Measurements from ENCODE around the gene NLGN2.

NLGN2 gene

DNA sequence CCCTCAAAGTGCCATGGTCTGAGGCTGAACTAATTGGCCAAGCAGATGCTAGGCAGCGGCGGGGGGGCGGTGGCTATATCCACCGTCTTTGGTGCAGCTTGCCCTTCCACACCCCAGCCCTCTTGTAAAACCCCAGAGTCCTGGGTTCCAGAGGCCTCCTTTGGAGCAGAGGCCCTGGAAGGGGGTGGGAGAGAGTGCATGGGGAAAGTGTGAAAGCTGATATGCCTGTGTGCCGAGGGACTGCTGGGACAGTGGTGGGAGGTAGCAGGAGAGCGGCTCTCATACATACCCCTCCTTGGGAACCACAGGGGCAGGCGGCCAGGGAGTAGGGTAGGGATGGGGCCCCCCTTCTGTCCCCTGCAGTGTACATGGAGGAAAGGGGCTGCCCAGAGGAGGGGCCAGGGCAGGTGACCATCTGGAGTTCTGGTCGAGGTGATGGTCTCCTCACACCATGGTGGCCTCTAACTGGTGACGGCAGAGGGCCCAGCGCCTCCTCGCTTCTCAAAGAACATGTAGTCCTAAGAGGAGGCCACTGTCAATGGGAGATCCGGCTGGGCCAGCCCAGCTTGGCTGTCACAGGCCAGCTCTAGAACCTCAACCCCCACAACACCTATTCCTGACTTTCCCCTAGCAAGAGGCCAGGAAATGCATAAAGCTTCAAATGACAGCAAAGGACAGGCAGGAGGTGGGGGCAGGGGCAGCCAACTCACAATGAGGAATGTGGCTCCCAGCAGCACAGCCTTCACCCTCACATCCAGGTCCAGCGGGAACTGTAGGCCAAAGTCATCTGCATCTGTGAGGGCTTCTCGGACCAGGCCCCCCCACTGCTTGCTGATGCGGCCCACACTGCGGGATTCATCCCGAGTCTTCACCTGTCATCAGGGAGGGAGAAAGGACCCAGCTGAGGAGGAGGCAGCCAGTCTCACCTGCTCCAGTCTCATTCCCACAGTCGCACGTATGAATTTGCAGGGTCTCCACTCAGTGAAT is 17.4 kb upstream of the NLGN2 start:
- FAIRE-seq = no peak
- DNase-seq (ENCODE audit: extremely low spot score, insufficient read length, low read depth) = no peak

DNA sequence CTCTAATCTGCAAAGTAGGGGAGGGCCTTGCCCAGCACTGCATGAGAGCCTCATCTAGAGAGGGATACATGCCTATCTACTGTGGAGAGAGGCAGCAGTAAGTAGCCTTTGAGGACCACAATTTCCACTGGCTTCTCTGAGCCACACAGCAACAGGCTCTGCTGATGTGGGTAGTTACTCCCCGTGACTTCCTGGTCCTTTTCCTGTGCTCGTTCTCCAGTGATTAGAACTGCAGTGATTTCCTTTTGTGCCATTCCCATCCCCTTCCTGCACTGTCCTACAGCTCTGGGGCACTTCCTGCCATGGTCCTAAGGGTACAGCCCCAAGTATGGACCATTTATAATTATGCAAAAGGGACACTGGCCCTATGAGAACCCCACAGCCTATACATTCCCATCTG is 16.3 kb upstream of the NLGN2 start:
- no peak for FAIRE-seq

DNA sequence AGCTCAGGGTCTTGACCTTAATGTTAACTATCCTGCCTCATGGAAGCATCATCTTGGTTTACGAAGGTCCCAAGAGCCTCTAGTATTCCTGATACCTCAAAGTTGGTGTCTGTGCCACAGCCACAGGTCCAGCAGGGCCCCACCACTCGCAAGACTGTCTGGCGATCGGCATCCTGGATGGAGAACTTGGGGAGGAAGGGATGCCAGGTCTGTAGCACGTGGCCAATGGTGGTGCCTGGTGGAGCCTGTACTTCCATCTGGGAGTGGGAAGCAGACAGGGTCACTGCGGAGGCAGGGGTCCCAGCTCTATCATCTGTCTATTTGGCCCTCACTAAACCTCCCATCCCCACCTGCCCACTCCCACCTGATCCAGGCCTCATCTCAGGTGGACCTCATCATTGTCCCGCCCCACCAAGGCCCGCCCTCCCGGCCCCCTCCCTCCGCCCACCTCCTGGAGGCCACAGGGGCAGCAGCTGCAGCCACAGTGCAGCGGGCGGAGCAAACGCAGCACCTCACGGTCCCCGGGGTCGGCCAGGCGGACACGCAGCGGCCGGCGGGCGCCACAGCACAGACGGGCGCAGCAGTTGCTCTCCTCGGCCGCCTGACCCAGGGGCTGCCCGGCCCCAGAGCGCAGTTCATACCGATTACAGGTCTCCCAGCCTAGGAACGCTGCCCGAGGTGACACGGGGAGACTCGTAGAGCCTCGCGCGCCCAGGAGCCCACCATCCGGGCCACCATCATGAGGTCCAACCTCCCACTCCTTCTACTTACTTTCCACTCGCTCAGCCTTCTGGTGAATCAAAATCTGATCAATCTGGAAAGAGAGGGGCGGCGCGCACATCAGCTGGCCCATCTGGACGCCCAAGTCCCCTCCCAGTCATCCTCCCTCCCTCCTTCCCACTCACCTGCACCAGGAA is 14.7 kb upstream of the NLGN2 start:
- no peak for DNase-seq (ENCODE audit: extremely low spot score, insufficient read length, low read depth)
- no peak for FAIRE-seq

More for the DNA sequence above, 16.3 kb upstream of the NLGN2 start:
- no peak for DNase-seq (ENCODE audit: extremely low spot score, insufficient read length, low read depth)

DNA sequence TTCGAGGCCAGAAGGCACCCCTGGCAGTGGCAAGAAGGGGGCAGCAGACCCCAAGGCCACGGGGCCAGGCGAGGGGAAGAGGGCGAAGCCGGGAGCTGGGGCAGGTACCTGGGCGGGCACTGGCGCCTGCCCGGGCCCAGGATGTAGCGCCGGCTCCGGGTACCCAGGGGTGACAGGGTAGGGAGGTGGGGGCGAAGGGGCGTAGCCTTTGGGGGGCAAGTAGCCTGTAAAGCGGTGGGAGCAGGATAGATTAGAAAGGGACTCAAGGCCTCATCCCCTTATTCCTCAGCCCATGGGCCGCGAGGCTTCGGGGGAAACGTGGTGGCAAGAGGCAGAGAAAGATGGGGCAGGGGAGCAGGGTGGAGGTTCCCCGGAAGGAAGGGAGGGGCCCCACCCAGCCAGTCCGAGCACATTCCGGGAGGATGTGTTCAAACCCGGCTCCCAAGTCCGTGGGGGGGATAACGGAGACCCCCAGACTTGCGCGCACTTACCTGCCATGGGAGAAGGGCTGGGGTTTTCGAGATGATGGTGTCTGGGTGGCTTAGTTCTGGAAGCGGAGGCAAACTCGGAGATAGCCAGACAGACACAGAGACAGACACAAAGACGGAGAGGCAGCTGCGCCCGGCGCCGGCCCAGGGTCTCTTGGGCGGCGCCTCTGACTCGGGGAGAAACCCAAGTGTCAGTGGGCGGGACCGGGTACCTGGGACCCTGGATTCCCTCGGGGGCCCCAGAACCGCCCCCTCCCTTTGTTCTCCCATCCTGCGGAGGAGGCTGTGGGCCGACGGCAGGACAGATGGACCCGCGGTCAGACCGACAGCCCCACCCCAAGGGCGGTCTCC is 13.8 kb upstream of the NLGN2 start:
- peak; percentile 21 for FAIRE-seq
- DNase-seq (ENCODE audit: extremely low spot score, insufficient read length, low read depth) = no peak

DNA sequence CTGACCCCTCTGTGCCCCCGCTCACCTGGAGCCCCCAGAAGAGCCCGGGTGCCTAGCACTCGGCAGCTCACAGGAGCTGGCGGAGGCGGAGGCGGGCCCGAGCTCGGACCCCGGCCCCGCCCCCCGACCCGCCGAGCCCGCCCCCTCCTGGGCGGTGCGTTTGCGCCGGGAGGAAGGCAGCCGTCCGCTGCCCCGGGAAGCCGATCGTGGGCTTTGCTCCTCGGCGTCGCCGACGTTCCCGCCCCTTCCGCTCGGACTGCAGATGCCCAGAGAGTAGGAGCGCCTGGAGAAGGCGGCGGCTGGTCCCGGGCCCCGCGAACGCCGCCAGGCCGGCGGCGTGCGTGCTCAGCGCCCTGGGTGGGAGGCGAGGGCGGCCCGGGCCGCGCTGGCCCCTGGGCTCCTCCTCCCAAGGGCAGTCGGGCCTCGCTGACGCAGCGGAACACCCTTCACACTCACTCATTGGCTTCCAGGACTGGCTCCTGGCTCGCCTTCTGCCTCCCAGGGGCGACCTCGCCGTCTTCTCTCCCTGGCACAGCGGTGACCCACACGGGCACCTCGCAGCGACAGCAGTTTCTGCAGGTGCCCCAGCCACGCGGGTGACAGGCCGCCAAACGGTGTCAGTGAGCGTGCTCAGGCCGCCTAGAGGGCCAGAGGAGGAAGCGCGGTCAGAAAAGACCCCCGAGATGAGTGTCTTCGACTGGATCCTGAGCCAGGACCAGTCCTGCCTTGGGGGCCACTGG is 13.0 kb upstream of the NLGN2 start, which contains the start of gene PLSCR3:
TSS of gene PLSCR3 (minus strand) at position 74 of the 740 bp plus-strand sequence. CDS start 415 bp downstream, outside the sequence.
- DNase-seq (ENCODE audit: extremely low spot score, insufficient read length, low read depth) (peak; percentile 89), FAIRE-seq (peak; percentile 90)

DNA sequence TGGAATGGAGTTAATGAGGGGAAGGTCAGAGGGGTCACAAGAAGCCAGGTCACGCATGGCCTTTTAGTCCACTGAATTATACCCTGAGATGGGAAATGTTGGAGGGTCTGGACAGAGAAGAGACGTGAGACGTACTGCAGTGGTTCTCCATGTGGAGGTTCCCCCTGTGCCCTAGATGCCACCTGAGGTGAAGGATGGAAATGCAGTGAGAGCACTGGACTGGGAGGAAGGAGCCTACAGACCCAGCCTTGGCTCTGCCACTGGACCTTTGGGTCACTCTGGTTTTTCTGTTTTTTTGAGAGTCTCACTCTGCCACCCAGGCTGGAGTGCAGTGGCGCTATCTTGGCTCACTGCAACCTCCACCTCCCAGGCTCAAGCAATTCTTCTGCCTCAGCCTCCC is 11.5 kb upstream of the NLGN2 start:
- no peak for FAIRE-seq
- no peak for DNase-seq (ENCODE audit: extremely low spot score, insufficient read length, low read depth)

DNA sequence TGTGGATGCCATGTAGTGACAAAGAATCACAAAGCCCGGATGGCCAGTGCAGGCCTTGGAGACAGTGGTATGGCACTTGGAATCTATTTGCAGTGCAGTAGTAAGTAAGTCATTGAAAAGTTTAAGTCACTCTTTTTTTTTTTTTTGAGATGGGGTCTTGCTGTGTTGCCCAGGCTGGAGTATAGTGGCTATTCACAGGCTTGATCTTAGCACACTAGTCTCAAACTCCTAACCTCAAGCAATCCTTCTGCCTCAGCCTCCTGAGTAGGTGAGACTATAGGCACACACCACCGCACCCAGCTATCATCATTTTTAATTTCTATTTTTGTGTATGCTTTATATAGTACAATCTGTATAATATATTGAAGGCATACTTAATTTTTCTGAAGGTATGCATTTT is 9.0 kb upstream of the NLGN2 start:
- FAIRE-seq = no peak
- DNase-seq (ENCODE audit: extremely low spot score, insufficient read length, low read depth) = no peak

DNA sequence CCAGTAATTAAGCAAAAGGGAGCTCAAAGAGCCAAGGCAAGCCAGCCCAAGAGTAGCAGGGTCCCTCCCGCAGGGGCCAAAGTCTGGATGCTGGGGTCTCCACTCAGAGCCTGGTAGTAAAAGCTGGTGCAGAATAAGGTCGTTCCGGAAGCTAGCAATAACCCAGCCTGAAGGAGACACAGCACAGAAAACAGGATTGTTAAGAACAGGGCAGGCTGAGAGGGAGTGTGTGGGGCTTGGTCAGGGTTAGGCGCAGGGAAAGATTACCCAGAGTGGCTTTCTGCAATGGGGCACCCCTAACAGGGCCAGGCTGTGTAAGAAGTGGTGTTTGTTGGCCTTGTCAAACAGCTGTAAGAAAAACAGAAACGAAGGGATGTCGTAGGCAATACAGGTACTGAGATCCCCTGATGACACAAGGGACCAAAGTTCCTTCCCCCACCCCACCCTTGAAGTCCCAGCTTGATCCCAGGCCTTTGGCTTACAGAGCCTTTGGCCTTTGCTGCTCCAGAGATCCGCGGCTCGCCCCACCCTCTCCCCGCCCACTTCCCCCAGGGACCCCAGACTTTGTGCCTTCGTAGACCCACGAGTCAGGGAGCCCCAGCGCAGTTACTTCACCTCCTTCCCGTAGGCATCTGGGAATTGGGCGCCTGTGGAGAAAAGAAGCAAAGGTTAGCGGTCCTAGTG is 4.5 kb upstream of the NLGN2 start:
- DNase-seq (ENCODE audit: extremely low spot score, insufficient read length, low read depth) (no peak), FAIRE-seq (no peak)

DNA sequence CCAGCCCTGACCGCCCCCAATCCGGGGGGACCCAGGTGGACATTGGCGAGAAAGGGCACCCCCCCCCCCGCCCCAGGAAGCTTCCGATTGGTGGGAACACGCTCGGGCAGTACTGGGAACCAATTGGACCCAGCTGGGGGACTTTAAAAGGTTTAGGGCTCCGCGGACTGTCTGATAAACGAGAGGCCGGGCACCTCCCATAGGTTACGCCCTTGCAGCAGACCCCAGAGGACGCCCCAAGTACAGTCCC is 4.0 kb upstream of the NLGN2 start:
- DNase-seq (ENCODE audit: extremely low spot score, insufficient read length, low read depth) (no peak), FAIRE-seq (no peak)

DNA sequence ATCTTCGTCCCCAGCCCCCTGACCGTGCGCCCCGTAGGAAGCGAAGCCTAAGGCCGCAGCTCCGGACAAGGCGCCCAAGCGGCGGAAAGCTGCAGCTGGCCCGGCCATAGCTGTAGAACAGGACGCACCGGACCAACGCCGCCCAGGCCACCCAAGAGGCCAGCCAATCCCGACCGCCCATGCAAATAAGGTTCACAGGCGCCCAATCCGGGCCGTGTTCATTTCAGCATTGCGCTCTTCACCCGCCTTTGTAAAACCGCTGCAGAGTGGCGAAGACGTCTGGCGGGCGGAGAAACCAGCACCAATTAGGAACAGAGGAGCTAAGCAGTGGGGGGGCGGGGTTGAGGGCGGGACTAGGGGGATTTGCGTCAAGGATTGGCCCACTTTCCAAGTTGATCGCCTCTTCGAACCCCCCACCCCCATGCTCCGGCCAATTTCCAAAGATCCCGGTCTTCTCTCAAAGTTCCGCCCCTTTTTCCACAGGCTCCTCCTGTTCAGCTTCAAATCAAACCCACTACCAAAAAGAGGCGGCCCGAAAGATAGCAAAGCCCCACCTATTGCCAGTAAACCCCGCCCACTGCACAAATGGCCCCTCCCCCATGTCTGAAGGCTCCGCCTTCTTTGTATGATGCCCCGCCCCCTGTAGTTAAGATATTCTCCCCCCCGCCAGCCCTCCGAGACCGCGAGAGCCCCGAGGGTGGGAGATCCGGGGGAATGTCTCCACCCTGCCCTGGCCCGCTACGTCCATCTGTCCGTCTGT is 3.5 kb upstream of the NLGN2 start, which contains the start of gene TMEM256:
TSS of gene TMEM256 (minus strand) at position 121 of the 760 bp plus-strand sequence. CDS start at position 108, 13 bp downstream.
- FAIRE-seq (peak; percentile 100), DNase-seq (ENCODE audit: extremely low spot score, insufficient read length, low read depth) (peak; percentile 91)

DNA sequence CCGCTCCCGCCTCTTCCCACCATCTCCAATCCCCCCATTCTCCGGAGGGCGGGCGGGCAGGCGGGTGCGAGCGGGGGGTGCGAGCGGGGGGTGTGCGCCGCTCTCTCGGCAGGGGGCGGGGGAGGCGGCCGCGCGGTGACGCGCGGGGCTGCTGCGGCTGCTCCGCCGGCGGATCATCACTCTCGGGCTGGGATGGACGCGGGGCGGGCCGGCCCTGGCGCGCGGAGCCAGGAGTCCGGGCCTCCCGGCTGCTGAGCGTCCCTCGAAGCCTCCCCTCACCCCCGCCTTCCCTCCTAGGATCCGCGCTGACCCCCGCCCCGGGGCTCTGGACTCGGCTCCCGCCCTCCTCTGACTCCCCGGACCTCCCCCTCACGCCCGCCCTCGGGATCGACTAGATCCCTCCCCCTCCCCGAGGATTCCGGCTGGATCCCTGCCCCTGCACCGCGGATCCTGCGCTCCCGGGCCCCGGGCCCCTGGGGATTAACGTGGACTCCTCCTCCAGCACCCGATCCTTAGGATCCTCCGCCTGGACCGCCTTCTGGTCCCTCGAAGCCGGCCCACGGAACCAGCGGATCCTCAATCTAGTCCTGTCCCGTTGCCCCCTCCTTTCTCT is 2.8 kb upstream of the NLGN2 start:
- DNase-seq (ENCODE audit: extremely low spot score, insufficient read length, low read depth) = no peak
- no peak for FAIRE-seq

DNA sequence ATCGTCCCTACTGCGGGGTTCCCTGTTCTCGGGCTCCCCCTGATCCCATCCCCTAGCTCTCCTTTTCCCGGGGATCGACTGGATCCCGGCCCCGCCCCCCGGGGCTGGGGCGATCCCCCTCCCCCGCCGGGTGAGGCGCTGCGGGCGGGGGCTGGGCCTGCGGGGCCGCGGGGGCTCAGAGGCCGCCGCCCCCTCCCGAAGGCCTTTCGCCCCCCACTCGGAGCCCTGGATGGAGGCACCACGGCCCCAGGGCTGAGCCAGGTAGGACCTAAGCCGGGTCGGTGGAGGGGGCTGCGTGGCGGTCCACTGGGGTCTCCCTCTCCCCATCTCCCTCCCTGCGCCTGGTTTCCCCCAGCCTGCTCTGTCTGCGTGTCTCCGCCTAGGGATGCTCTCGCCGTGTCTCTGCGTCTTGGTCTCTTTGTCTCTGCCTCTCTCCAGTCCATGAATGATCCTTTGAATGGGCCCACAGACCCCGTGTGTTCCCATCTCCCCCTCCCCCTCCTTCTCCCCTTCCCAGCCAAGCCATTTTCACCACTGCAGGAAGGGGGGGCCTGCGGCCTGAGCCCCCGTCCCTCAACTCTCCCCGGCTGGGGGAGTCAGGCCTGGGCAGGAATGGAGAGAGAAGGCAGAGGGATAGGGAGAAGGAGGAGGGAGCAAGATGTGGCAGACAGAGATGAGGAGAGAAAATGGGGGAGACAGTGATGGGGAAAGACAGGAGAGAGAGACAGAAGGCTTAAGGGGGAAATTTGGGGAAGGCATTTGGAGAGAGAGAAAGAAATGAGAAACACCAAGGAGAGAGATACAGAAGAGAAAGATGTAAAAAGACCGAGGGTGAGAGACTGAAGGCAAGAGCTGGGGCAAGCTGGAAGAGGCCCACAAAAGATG is 2.1 kb upstream of the NLGN2 start:
- no peak for DNase-seq (ENCODE audit: extremely low spot score, insufficient read length, low read depth)

DNA sequence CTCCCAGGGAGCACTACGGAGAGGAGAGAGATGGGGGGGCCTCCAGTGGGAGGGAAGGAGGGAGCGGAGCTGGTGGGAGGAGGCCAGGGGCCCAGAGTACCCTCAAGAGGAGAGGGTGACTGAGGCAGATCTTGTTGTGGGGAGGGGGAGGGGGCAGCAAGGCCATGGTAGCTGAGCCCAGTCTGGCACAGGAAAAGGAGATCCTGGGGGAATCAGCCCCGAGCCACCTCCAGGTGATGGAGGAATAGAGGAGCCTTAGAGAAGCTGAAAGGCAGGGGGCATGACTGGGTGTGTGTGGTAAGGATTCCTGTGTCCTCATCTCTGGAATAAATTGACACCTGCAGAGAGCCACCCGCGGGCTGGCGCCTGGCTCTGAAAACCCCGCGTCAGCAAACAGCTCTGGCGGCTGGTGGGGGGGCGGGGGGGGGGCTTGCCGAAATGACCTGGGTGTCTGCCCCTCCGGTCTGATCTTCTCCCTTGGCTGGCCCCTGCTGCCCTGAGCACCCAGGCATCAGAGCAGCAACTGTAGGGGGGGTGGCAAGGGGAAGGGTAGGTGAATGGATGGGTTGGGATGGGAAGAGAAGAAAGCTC is 1.3 kb upstream of the NLGN2 start:
- DNase-seq (ENCODE audit: extremely low spot score, insufficient read length, low read depth) = no peak
- FAIRE-seq = no peak

More for the DNA sequence above, 2.1 kb upstream of the NLGN2 start:
- FAIRE-seq = no peak

DNA sequence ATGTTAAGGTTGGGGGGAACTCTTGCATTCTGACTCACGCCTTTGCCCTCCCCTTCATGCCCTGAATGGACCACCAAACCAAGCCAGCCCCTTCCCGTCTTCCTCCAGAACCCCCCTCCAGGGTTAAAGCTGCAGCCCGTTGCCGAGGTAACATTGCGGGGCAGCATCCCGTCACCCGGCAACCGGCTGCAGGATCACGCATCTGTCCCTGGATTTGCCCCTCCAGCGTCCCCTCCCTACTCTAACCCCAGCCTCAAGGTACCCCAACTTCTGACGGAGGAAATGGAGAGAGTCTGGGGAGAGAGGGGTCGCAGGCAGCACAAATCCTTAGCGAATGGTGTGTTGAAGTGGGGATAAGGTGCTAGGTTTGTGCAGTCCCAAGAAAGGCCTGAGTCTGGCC is 563 bp upstream of the NLGN2 start:
- no peak for FAIRE-seq
- no peak for DNase-seq (ENCODE audit: extremely low spot score, insufficient read length, low read depth)

DNA sequence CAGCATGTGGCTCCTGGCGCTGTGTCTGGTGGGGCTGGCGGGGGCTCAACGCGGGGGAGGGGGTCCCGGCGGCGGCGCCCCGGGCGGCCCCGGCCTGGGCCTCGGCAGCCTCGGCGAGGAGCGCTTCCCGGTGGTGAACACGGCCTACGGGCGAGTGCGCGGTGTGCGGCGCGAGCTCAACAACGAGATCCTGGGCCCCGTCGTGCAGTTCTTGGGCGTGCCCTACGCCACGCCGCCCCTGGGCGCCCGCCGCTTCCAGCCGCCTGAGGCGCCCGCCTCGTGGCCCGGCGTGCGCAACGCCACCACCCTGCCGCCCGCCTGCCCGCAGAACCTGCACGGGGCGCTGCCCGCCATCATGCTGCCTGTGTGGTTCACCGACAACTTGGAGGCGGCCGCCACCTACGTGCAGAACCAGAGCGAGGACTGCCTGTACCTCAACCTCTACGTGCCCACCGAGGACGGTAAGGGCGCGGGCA is 645 bp downstream of the NLGN2 start:
- DNase-seq (ENCODE audit: extremely low spot score, insufficient read length, low read depth) = no peak
- no peak for FAIRE-seq

DNA sequence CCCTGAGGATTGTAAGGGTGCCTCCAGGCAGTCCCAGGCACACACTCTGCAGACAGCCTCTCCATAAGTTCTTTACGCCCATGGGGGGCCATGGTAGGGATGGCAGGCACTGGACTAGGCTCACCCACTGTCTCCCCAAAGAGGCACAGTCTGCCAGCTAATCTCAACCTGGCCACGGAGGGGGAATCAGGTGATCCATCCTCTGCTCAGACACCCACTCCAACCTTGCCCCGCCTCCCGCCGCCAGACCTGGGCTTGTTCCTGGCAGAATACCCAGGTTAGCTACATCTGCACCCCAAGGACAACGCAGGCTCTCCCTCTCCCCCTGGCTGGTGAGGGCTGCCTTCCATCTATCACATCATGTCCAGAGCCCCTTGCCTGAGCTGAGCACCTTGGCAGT is 1.2 kb downstream of the NLGN2 start:
- no peak for DNase-seq (ENCODE audit: extremely low spot score, insufficient read length, low read depth)
- FAIRE-seq = no peak

All from GM18507 (cell line).